ENCODE measurements around the gene CNKSR1. TPM values are rescaled to one million over a fixed set of nuclear protein-coding genes. Genes with fewer than 3 reads are reported as not detected.

The CNKSR1 gene
- polyA plus RNA-seq, 1 donor (not counting 4 experiments of a cell fraction or from before 2014, with no cell fraction given), result 10.6 TPM

GRCh38 chr1:26161415-26162219 is 15.7 kb upstream of the CNKSR1 start:
- Histone ChIP-seq H3K27me3 (ENCODE audit: control insufficient read depth, extremely low read depth, insufficient read depth, low read length) (peaks cover 13% of the 10 kb centered on the region), H3K4me3 (ENCODE audit: control insufficient read depth in 2 of 3, extremely low read depth in 1 of 3, insufficient read depth in 2 of 3, low read depth in 1 of 3, low read length in 3 of 3) (peak overlapping the region; percentile 7 to 62 (median 42)), H3K4me1 (ENCODE audit: control insufficient read depth, extremely low read depth, insufficient read depth, low read length) (peaks cover 18% of the 10 kb centered on the region), H3K79me2 (ENCODE audit: control insufficient read depth, insufficient read depth, low read length) (no peaks in the 10 kb centered on the region), H4K20me1 (ENCODE audit: control insufficient read depth, extremely low read depth, insufficient read depth, low read length) (no peaks in the 10 kb centered on the region), H3K27ac (ENCODE audit: control insufficient read depth, insufficient read depth, low read length) (no peak overlapping the region), H3K36me3 (ENCODE audit: control insufficient read depth in 2 of 2, extremely low read depth in 1 of 2, insufficient read depth in 2 of 2, low read length in 2 of 2) (no peaks in the 10 kb centered on the region), H3K9me3 (ENCODE audit: control insufficient read depth, low read depth, low read length) (no peaks in the 10 kb centered on the region), H3K9ac (ENCODE audit: control insufficient read depth, extremely low read depth, insufficient read depth, low read length) (peak overlapping the region; percentile 37), H3K4me2 (ENCODE audit: control insufficient read depth, extremely low read depth, insufficient read depth, low read depth, low read length) (peak overlapping the region; percentile 82), H3K9me1 (ENCODE audit: control insufficient read depth, extremely low read depth, insufficient read depth, low read length) (no peaks in the 10 kb centered on the region), H2AFZ (ENCODE audit: control insufficient read depth, low read length) (peak overlapping the region; percentile 56)
- DNase-seq (ENCODE audit: low read depth, low spot score) (no peak), FAIRE-seq (no peak)
- no peak for TF ChIP-seq EZH2 (IDR thresholded peaks at IDR 0.05; ENCODE audit: low read length)
- TF ChIP-seq CTCF (optimal IDR thresholded peaks at IDR 0.05 in 1 of 3, IDR thresholded peaks at IDR 0.05 in 1 of 3, conservative IDR thresholded peaks at IDR 0.05 in 1 of 3; ENCODE audit: extremely low read depth in 1 of 3, insufficient read depth in 2 of 3, low read length in 3 of 3), result peak in 2 of 3 experiments; percentile 10 to 61
- dilution Hi-C loops (cut with MboI; ENCODE audit: extremely low pct_ligation_motif_present, low sequenced_read_pairs), result no loop called here

GRCh38 chr1:26162220-26162709 is 15.0 kb upstream of the CNKSR1 start:
- dilution Hi-C loops (cut with MboI; ENCODE audit: extremely low pct_ligation_motif_present, low sequenced_read_pairs), result no loop called here
- H3K4me1 ChIP-seq (ENCODE audit: control insufficient read depth, extremely low read depth, insufficient read depth, low read length), result peaks cover 16% of the 10 kb centered on the region
- TF ChIP-seq EZH2 (IDR thresholded peaks at IDR 0.05; ENCODE audit: low read length), result no peak
- no peak for TF ChIP-seq CTCF (optimal IDR thresholded peaks at IDR 0.05 in 1 of 3, IDR thresholded peaks at IDR 0.05 in 1 of 3, conservative IDR thresholded peaks at IDR 0.05 in 1 of 3; ENCODE audit: extremely low read depth in 1 of 3, insufficient read depth in 2 of 3, low read length in 3 of 3)
- H3K9me1 ChIP-seq (ENCODE audit: control insufficient read depth, extremely low read depth, insufficient read depth, low read length), result no peaks in the 10 kb centered on the region
- H3K79me2 ChIP-seq (ENCODE audit: control insufficient read depth, insufficient read depth, low read length), result no peaks in the 10 kb centered on the region
- H4K20me1 ChIP-seq (ENCODE audit: control insufficient read depth, extremely low read depth, insufficient read depth, low read length), result no peaks in the 10 kb centered on the region
- H3K4me2 ChIP-seq (ENCODE audit: control insufficient read depth, extremely low read depth, insufficient read depth, low read depth, low read length), result peak overlapping the region; percentile 82
- H3K36me3 ChIP-seq (ENCODE audit: control insufficient read depth in 2 of 2, extremely low read depth in 1 of 2, insufficient read depth in 2 of 2, low read length in 2 of 2), result no peaks in the 10 kb centered on the region
- peaks cover 13% of the 10 kb centered on the region for H3K27me3 ChIP-seq (ENCODE audit: control insufficient read depth, extremely low read depth, insufficient read depth, low read length)
- H3K9me3 ChIP-seq (ENCODE audit: control insufficient read depth, low read depth, low read length), result no peaks in the 10 kb centered on the region
- no peak for DNase-seq (ENCODE audit: low read depth, low spot score)
- H3K4me3 ChIP-seq (ENCODE audit: control insufficient read depth in 2 of 3, extremely low read depth in 1 of 3, insufficient read depth in 2 of 3, low read depth in 1 of 3, low read length in 3 of 3), result peak overlapping the region in 2 of 3 experiments; percentile 42 to 62
- peak overlapping the region; percentile 51 for H2AFZ ChIP-seq (ENCODE audit: control insufficient read depth, low read length)
- FAIRE-seq, result no peak
- H3K27ac ChIP-seq (ENCODE audit: control insufficient read depth, insufficient read depth, low read length), result no peak overlapping the region
- H3K9ac ChIP-seq (ENCODE audit: control insufficient read depth, extremely low read depth, insufficient read depth, low read length), result no peak overlapping the region

Measured in keratinocyte (primary cell).